Hepatocyte (in vitro differentiated cells): ENCODE data around the gene LRFN4. TPM values are rescaled to one million over a fixed set of nuclear protein-coding genes. Genes with fewer than 3 reads are reported as not detected.

Source experiments
- DNase-seq: peaks from one replicate; pipeline ENCODE4 v3.0.0-alpha.2; 2016; ENCODE audit warnings: low spot score
- H2AFZ ChIP-seq: fragments of 200-600 bp; sonication (generic); 2 replicates; pipeline ENCODE4 v1.6.0; 2016; ENCODE audit warnings: antibody characterized with exemption, mild to moderate bottlenecking
- H3K27ac ChIP-seq: fragments of 200-600 bp; sonication (generic); 2 replicates; pipeline ENCODE4 v1.5.1; 2016; ENCODE audit warnings: mild to moderate bottlenecking
- H3K27me3 ChIP-seq: fragments of 200-600 bp; sonication (generic); 2 replicates; pipeline ENCODE4 v1.6.1; 2016
- H3K36me3 ChIP-seq: fragments of 200-600 bp; sonication (generic); replicated peaks from 2 replicates; pipeline ENCODE4 v1.5.1; 2016; ENCODE audit warnings: low read depth; ENCODE audit not compliant: insufficient read depth
- H3K4me1 ChIP-seq: fragments of 200-600 bp; sonication (generic); 2 replicates; pipeline ENCODE4 v1.5.1; 2016; ENCODE audit warnings: mild to moderate bottlenecking, moderate library complexity; ENCODE audit not compliant: insufficient read depth
- H3K4me2 ChIP-seq: fragments of 200-600 bp; sonication (generic); 2 replicates; pipeline ENCODE4 v1.6.0; 2016
- H3K4me3 ChIP-seq: fragments of 200-600 bp; sonication (generic); 2 replicates; pipeline ENCODE4 v1.5.1; 2016; ENCODE audit warnings: mild to moderate bottlenecking
- H3K79me2 ChIP-seq: fragments of 200-600 bp; sonication (generic); 2 replicates; pipeline ENCODE4 v1.6.0; 2017; ENCODE audit warnings: mild to moderate bottlenecking
- H3K9me2 ChIP-seq: fragments of 200-600 bp; sonication (generic); replicated peaks from 2 replicates; pipeline ENCODE4 v1.6.0; 2017; ENCODE audit warnings: mild to moderate bottlenecking; ENCODE audit not compliant: insufficient read depth
- H3K9me3 ChIP-seq: fragments of 200-600 bp; sonication (generic); 2 replicates; pipeline ENCODE4 v1.5.1; 2016; ENCODE audit warnings: low read depth, mild to moderate bottlenecking
- H4K20me1 ChIP-seq: fragments of 200-600 bp; sonication (generic); 2 replicates; pipeline ENCODE4 v1.6.0; 2016; ENCODE audit warnings: mild to moderate bottlenecking; ENCODE audit not compliant: insufficient read depth, poor library complexity, severe bottlenecking
- EZH2 ChIP-seq: fragments of 200-600 bp; sonication (generic); IDR thresholded peaks from 2 replicates; pipeline ENCODE4 v1.6.1; 2016; ENCODE audit warnings: antibody characterized with exemption, mild to moderate bottlenecking, borderline replicate concordance
- EZH2phosphoT487 ChIP-seq: fragments of 200-600 bp; sonication (generic); IDR thresholded peaks from one replicate; pipeline ENCODE4 v1.6.1; 2018; ENCODE audit warnings: antibody characterized with exemption, mild to moderate bottlenecking, low read depth, moderate library complexity; ENCODE audit not compliant: unreplicated experiment, severe bottlenecking
- WGBS: methylation state at CpG from one replicate; pipeline ENCODE4 v1.1.6; 2016; ENCODE audit warnings: low lambda C conversion rate; ENCODE audit errors: missing lambda C conversion rate; 5-methylcytosine and 5-hydroxymethylcytosine counted together
- polyA plus RNA-seq: library from polyadenylated mRNA; unstranded; fragments of >200 nt; fragmentation: Nextera tagmentation; extraction: Ambion mirVana; gene quantifications from 2 replicates; pipeline ENCODE4 v1.2.1, GENCODE V29; 2016
- total RNA-seq: library from RNA; depleted of rRNA; stranded (reverse); fragments of >200 nt; gene quantifications from 2 replicates; pipeline ENCODE4 v1.2.3, GENCODE V29; 2014
- TF ChIP-seq, protein P1 (sequence below): fragments of 200-600 bp; sonication (generic); IDR thresholded peaks from 2 replicates; pipeline ENCODE4 v1.5.1; 2016; ENCODE audit warnings: antibody characterized with exemption, mild to moderate bottlenecking; ENCODE audit not compliant: poor library complexity

LRFN4 gene
- total and polyA plus RNA-seq, 2 experiments from 2014 or later: 15.8 to 30.2 TPM

DNA sequence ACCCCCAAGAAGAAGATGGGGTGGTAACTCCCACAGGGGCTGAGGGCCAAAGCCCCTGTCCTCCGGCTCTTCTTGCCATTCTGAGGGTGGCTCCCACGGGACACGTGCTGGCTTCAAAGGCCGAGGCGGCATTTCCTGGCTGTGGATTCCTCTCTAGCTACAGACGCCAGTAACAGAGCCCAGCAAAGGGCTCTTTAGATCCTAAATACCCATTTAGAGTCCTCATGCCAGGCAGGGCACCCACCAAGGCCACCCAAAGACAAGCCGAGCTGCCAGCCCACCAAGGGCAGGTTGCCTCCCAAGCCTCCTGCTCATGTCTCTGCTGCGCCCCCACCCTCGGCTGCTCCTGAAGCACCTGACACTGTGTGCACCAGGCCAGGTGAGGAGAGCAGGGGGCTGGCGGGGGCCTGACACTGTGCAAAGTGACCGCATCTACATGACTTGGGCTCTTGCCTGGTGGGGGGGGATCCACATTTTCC lies 5.7 kb downstream of the LRFN4 start:
- H3K4me2 ChIP-seq: no peak overlapping the region
- 90% methylated on average over 11 of the region's 11 CpGs for WGBS
- no peaks in the 10 kb centered on the region for H3K36me3 ChIP-seq
- H3K9me2 ChIP-seq: no peaks in the 10 kb centered on the region
- no peak for DNase-seq
- H3K4me3 ChIP-seq: no peak overlapping the region
- no peaks in the 10 kb centered on the region for H3K9me3 ChIP-seq
- H3K27ac ChIP-seq: no peak overlapping the region
- no peak overlapping the region for H2AFZ ChIP-seq
- no peaks in the 10 kb centered on the region for H4K20me1 ChIP-seq
- H3K27me3 ChIP-seq: no peaks in the 10 kb centered on the region
- TF ChIP-seq, protein P1, sequence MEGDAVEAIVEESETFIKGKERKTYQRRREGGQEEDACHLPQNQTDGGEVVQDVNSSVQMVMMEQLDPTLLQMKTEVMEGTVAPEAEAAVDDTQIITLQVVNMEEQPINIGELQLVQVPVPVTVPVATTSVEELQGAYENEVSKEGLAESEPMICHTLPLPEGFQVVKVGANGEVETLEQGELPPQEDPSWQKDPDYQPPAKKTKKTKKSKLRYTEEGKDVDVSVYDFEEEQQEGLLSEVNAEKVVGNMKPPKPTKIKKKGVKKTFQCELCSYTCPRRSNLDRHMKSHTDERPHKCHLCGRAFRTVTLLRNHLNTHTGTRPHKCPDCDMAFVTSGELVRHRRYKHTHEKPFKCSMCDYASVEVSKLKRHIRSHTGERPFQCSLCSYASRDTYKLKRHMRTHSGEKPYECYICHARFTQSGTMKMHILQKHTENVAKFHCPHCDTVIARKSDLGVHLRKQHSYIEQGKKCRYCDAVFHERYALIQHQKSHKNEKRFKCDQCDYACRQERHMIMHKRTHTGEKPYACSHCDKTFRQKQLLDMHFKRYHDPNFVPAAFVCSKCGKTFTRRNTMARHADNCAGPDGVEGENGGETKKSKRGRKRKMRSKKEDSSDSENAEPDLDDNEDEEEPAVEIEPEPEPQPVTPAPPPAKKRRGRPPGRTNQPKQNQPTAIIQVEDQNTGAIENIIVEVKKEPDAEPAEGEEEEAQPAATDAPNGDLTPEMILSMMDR: no peak
- TF ChIP-seq EZH2phosphoT487 (no peak), EZH2 (no peak)
- no peaks in the 10 kb centered on the region for H3K79me2 ChIP-seq
- H3K4me1 ChIP-seq: no peaks in the 10 kb centered on the region

DNA sequence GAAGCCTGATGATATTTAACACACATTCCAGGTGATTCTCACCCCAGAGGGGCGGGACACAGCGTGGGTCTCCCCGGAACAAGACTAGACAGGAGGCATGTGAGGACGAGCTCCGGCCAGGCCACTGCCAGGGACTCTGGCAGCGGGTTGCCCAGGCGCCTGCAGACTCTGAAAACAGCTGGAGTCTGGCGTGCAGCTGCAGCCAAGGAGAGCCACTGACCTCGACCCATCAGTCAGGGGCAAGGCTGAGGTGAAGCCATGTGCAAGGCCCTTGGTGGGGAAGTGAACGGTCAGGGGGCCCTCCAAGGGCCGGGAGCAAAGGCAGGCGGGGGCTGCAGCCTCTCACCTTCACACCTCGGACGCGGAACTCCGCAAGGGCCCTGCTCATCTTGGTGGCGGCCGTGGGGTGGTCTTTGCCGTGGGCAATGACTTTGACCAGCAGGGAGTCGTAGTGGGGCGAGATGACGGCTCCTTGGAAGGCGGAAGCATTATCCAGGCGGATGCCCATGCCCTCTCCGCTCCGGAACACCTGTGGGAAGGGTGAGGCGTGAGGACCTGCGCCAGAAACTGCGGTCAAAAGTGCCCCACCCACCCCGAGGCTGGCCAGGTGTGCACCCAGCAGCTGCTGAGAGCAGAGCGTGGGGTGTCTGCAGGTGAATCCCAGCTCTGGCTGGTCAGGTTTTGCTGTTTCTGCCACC lies 6.7 kb downstream of the LRFN4 start:
- Histone ChIP-seq H3K4me1 (no peaks in the 10 kb centered on the region), H4K20me1 (no peaks in the 10 kb centered on the region), H3K9me2 (no peaks in the 10 kb centered on the region), H2AFZ (no peak overlapping the region), H3K27me3 (no peaks in the 10 kb centered on the region), H3K9me3 (no peaks in the 10 kb centered on the region), H3K27ac (no peak overlapping the region), H3K4me3 (no peak overlapping the region), H3K79me2 (no peaks in the 10 kb centered on the region), H3K4me2 (no peak overlapping the region), H3K36me3 (no peaks in the 10 kb centered on the region)
- no peak for DNase-seq
- TF ChIP-seq, protein P1: no peak
- no peak for TF ChIP-seq EZH2
- no peak for TF ChIP-seq EZH2phosphoT487
- WGBS: 93% methylated on average over 31 of the region's 31 CpGs

DNA sequence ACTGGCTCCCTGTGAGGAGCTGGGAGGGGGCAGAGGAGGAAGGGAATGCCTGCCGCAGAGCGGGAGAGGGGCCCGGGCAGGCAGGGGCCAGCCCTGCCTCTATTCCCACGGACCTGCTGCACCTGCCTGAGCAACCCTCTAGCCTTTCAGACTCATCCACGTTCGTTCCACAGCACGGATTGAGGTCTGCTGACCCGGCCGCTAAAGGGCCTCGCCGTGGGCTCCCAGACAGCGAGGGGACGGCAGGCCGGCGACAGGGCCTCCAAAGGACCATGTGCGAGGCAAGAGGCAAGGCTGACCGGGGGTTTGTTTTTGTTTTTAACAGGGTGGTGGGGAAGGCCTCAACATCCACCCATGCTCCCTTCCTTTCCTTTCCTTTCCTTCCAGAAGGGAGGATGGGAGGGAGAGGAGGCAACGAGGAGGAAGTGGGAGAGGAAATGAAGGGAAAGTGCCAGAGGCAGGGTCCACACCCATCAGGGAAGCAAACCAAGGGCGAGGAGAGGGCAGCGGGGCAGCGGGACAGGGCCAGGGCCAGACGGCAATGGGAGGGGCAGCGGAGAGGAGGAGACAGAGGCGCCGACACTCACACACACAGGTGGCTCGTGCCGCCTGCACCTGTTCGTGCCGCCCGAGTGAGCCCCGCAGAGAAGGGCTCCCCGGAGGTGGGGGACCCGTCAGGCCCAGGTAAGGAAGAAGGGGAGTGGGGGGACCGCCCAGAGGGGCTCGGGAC lies 7.5 kb downstream of the LRFN4 start:
- TF ChIP-seq EZH2phosphoT487 (no peak), EZH2 (no peak)
- TF ChIP-seq, protein P1: no peak
- no peaks in the 10 kb centered on the region for H3K9me2 ChIP-seq
- H3K27me3 ChIP-seq: no peaks in the 10 kb centered on the region
- DNase-seq: no peak
- 91% methylated on average over 32 of the region's 35 CpGs for WGBS
- H3K9me3 ChIP-seq: no peaks in the 10 kb centered on the region
- H2AFZ ChIP-seq: no peak overlapping the region
- no peaks in the 10 kb centered on the region for H3K4me1 ChIP-seq
- no peak overlapping the region for H3K27ac ChIP-seq
- H3K4me3 ChIP-seq: no peak overlapping the region
- H4K20me1 ChIP-seq: no peaks in the 10 kb centered on the region
- H3K79me2 ChIP-seq: no peaks in the 10 kb centered on the region
- H3K4me2 ChIP-seq: no peak overlapping the region
- H3K36me3 ChIP-seq: no peaks in the 10 kb centered on the region
